HCT116 (cell line): ENCODE data around the gene HEG1. TPM values are rescaled to one million over a fixed set of nuclear protein-coding genes. Genes with fewer than 3 reads are reported as not detected.

Experiments used
- ATAC-seq: fragments of 200-7000 bp; cut with Tn5 transposase; 2 replicates; pipeline ENCODE4 v1.9.1; 2020; ENCODE audit warnings: mild to moderate bottlenecking, moderate library complexity
- BruUV-seq: library from RNA; stranded (reverse); fragments of 400-500 nt; replicated peaks from 2 replicates; lab custom pipeline; 2021; lab: Mats Ljungman, UMichigan
- CTCF ChIA-PET: fragments of 300-600 bp; sonication (Branson Sonifier 250); formaldehyde crosslinking; loops from one replicate; lab custom pipeline; 2021; ENCODE audit warnings: antibody characterized with exemption; lab: Charles Lee
- POLR2A ChIA-PET: fragments of 300-600, 350-600 bp; sonication (Branson Sonifier 250); formaldehyde crosslinking; loops from one replicate; lab custom pipeline; 2021; ENCODE audit warnings: antibody characterized with exemption; lab: Charles Lee
- RAD21 ChIA-PET, 2 experiments: fragments of 300-600 bp; sonication (Branson Sonifier 250); formaldehyde crosslinking; loops; one replicate each; lab custom pipeline; 2023; ENCODE audit warnings: low total read pairs in 2 of 2; ENCODE audit not compliant: uncharacterized antibody in 2 of 2, unreplicated experiment in 2 of 2, low non-redundant PET in 1 of 2; lab: Charles Lee
- DNase-seq: peaks from one replicate; pipeline ENCODE4 v3.0.0-alpha.2; 2010; ENCODE audit warnings: low read depth, low spot score
- H2AFZ ChIP-seq: fragments of 200-600 bp; shearing (Covaris generic), sonication (generic); 2 replicates; pipeline ENCODE4 v1.6.1; 2017; ENCODE audit warnings: low read depth, mixed run types, mixed read lengths, antibody characterized with exemption, low read length; ENCODE audit not compliant: poor library complexity, severe bottlenecking
- H3K27ac ChIP-seq: 2 replicates; pipeline ENCODE4 v1.5.1; 2012; ENCODE audit warnings: low read depth, low read length
- H3K27me3 ChIP-seq: fragments of 200-600 bp; sonication (generic); 2 replicates; pipeline ENCODE4 v1.6.1; 2016; ENCODE audit warnings: mixed run types, low read length, mixed read lengths; ENCODE audit not compliant: insufficient read depth
- H3K36me3 ChIP-seq, 2 experiments: fragments of 200-500 bp in 1 of 2; fragments of 200-600 bp in 1 of 2; sonication (Bioruptor generic) in 1 of 2; sonication (generic) in 1 of 2; 2 replicates each; pipeline versions ENCODE4 v1.5.1 to v1.6.1; 2014 to 2016; ENCODE audit warnings: low read length in 2 of 2, inconsistent platforms in 1 of 2, mixed read lengths in 1 of 2, mixed run types in 1 of 2; ENCODE audit not compliant: insufficient read depth in 2 of 2, control insufficient read depth in 1 of 2
- H3K4me1 ChIP-seq, 2 experiments: fragments of 200-600 bp in 1 of 2; sonication (generic) in 1 of 2; 2 replicates each; pipeline versions ENCODE4 v1.5.1 to v1.6.1; 2012 to 2017; ENCODE audit warnings: low read length in 2 of 2, inconsistent platforms in 1 of 2, mild to moderate bottlenecking in 1 of 2, mixed read lengths in 1 of 2, mixed run types in 1 of 2, moderate library complexity in 1 of 2; ENCODE audit not compliant: insufficient read depth in 2 of 2, control insufficient read depth in 1 of 2
- H3K4me2 ChIP-seq: fragments of 200-600 bp; sonication (generic); 2 replicates; pipeline ENCODE4 v1.6.1; 2017; ENCODE audit warnings: mixed run types, low read length, mixed read lengths
- H3K4me3 ChIP-seq, 2 experiments: fragments of 200-600 bp in 1 of 2; sonication (generic) in 1 of 2; replicated peaks in 1 of 2; 2 replicates each; pipeline ENCODE4 v1.5.1; 2011 to 2016; ENCODE audit warnings: low read length in 2 of 2, control low read depth in 1 of 2, low read depth in 1 of 2, mild to moderate bottlenecking in 1 of 2, mixed read lengths in 1 of 2, mixed run types in 1 of 2
- H3K79me2 ChIP-seq: fragments of 200-600 bp; sonication (generic); 2 replicates; pipeline ENCODE4 v1.6.1; 2017; ENCODE audit warnings: mild to moderate bottlenecking, mixed run types, low read length, moderate library complexity, mixed read lengths; ENCODE audit not compliant: insufficient read depth
- H3K9ac ChIP-seq: fragments of 200-600 bp; sonication (generic); 2 replicates; pipeline ENCODE4 v1.6.1; 2016; ENCODE audit warnings: low read length, mixed read lengths
- H3K9me2 ChIP-seq: fragments of 200-600 bp; sonication (generic), shearing (Covaris generic); 2 replicates; pipeline ENCODE4 v1.6.1; 2017; ENCODE audit warnings: mixed run types, mild to moderate bottlenecking, moderate library complexity; ENCODE audit not compliant: insufficient read depth
- H3K9me3 ChIP-seq, 2 experiments: fragments of 200-500 bp in 1 of 2; fragments of 200-600 bp in 1 of 2; sonication (Bioruptor generic) in 1 of 2; sonication (generic) in 1 of 2; 2 replicates each; pipeline ENCODE4 v1.6.1; 2014 to 2017; ENCODE audit warnings: low read length in 2 of 2, mixed read lengths in 2 of 2, inconsistent platforms in 1 of 2, low read depth in 1 of 2, mild to moderate bottlenecking in 1 of 2, mixed run types in 1 of 2, moderate library complexity in 1 of 2; ENCODE audit not compliant: control insufficient read depth in 1 of 2, insufficient read depth in 1 of 2
- H4K20me1 ChIP-seq: fragments of 200-600 bp; sonication (generic), shearing (Covaris generic); 2 replicates; pipeline ENCODE4 v1.6.1; 2017; ENCODE audit warnings: mixed run types, mild to moderate bottlenecking, moderate library complexity; ENCODE audit not compliant: insufficient read depth
- CBX3 ChIP-seq: IDR thresholded peaks from 2 replicates; pipeline ENCODE4 v1.6.1; 2012; ENCODE audit warnings: low read depth
- CEBPB ChIP-seq: IDR thresholded peaks from 2 replicates; pipeline ENCODE4 v1.6.1; 2012; ENCODE audit warnings: low read depth
- EGR1 ChIP-seq: IDR thresholded peaks from 2 replicates; pipeline ENCODE4 v1.6.1; 2012; ENCODE audit warnings: low read depth
- EZH2phosphoT487 ChIP-seq: fragments of 200-600 bp; IDR thresholded peaks from 2 replicates; pipeline ENCODE4 v1.6.1; 2018; ENCODE audit warnings: antibody characterized with exemption, borderline replicate concordance
- FOSL1 ChIP-seq: IDR thresholded peaks from 2 replicates; pipeline ENCODE4 v1.6.1; 2012; ENCODE audit warnings: low read depth
- JUND ChIP-seq: IDR thresholded peaks from 2 replicates; pipeline ENCODE4 v1.6.1; 2012
- POLR2A ChIP-seq: IDR thresholded peaks from 2 replicates; pipeline ENCODE4 v1.7.0; 2011; ENCODE audit warnings: borderline replicate concordance; ENCODE audit not compliant: insufficient read depth, insufficient read length; ENCODE audit errors: extremely low read depth
- POLR2AphosphoS5 ChIP-seq: IDR thresholded peaks from 2 replicates; pipeline ENCODE4 v1.6.1; 2011; ENCODE audit warnings: mild to moderate bottlenecking, low read depth, low read length, moderate library complexity
- RAD21 ChIP-seq: IDR thresholded peaks from 2 replicates; pipeline ENCODE4 v1.6.1; 2012; ENCODE audit warnings: low read depth, mild to moderate bottlenecking
- SIN3A ChIP-seq: IDR thresholded peaks from 2 replicates; pipeline ENCODE4 v1.6.1; 2012; ENCODE audit warnings: low read depth
- SP1 ChIP-seq: IDR thresholded peaks from 2 replicates; pipeline ENCODE4 v1.6.1; 2012; ENCODE audit warnings: low read depth
- TCF7L2 ChIP-seq: IDR thresholded peaks from 2 replicates; pipeline ENCODE4 v1.7.0; 2011; ENCODE audit warnings: borderline replicate concordance, inconsistent platforms; ENCODE audit not compliant: insufficient read depth, insufficient read length; ENCODE audit errors: extremely low read depth
- YY1 ChIP-seq: IDR thresholded peaks from 2 replicates; pipeline ENCODE4 v1.6.1; 2011; ENCODE audit warnings: low read length, low read depth, moderate library complexity, mild to moderate bottlenecking; ENCODE audit not compliant: insufficient replicate concordance; ENCODE audit errors: extremely low read depth
- ZBTB33 ChIP-seq: IDR thresholded peaks from 2 replicates; pipeline ENCODE4 v1.6.1; 2011; ENCODE audit warnings: mild to moderate bottlenecking, low read length, moderate library complexity; ENCODE audit not compliant: insufficient replicate concordance; ENCODE audit errors: extremely low read depth
- ZFX ChIP-seq: fragments of 450-650 bp; IDR thresholded peaks from 2 replicates; pipeline ENCODE4 v1.6.1; 2017
- intact Hi-C: fragments of 100-400 bp; cut with micrococcal nuclease; formaldehyde crosslinking; loops from 2 replicates; pipeline ENCODE4 v1.10.0; 2022
- total RNA-seq: library from RNA; stranded (reverse); gene quantifications from one replicate; pipeline ENCODE4 v1.2.1, GENCODE V29; 2021; ENCODE audit not compliant: unreplicated experiment
- TF ChIP-seq, protein P1 (sequence below), 3 experiments: fragments of 200-600 bp in 1 of 3; sonication (generic) in 1 of 3; IDR thresholded peaks in 2 of 3; conservative IDR thresholded peaks in 1 of 3; 2 replicates each; pipeline ENCODE4 v1.5.1; 2012 to 2017; ENCODE audit warnings: low read depth in 2 of 3, low read length in 2 of 3, antibody characterized with exemption in 1 of 3, borderline replicate concordance in 1 of 3, control low read depth in 1 of 3, mild to moderate bottlenecking in 1 of 3, mixed read lengths in 1 of 3, mixed run types in 1 of 3, moderate library complexity in 1 of 3; ENCODE audit not compliant: insufficient read depth in 1 of 3
- TF ChIP-seq, protein P2 (sequence below): IDR thresholded peaks from 2 replicates; pipeline ENCODE4 v1.6.1; 2012
- TF ChIP-seq, protein P3 (sequence below): IDR thresholded peaks from 2 replicates; pipeline ENCODE4 v1.6.1; 2012

Gene HEG1
- total RNA-seq, 1 experiment from 2014 or later: 2.6 TPM

DNA sequence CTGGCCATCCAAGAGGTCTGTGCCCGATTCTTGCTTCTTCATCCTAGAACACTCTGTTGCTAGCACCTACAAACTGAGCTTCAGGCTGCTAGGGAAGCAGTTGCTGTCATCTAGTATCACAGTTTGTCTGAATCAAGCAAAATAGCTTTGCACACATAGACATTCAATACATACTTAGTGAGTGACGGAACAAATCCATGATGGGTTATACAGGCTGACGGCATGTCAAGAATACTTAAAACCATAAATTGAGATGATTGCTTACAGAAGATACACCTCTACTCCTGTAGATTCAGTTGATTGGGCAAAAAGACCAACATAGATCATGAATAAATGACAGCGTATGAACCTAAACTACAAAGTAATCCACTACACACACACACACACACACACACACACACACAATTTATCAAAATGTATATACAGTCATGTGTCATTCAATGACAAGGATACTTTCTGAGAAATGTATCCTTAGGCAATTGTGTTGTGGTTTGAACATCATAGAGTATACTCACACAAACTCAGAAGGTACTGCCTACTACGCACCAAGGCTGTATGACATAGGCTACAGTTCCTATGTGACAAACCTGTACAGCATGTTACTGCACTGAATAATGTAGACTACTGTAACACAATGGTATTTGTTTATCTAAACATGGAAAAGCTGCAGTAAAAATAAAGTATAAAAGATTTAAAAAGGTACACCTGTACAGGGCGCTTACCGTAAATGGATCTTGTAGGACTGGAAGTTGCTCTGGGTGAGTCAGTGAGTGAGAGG, 14.4 kb upstream of the HEG1 start:
- TF ChIP-seq FOSL1 (no peak), SP1 (no peak), TCF7L2 (no peak), POLR2A (no peak), JUND (no peak), RAD21 (no peak), EZH2phosphoT487 (no peak), CBX3 (no peak), EGR1 (no peak), ZBTB33 (no peak), SIN3A (no peak), CEBPB (no peak), POLR2AphosphoS5 (no peak), YY1 (no peak), ZFX (no peak)
- TF ChIP-seq, protein P1, sequence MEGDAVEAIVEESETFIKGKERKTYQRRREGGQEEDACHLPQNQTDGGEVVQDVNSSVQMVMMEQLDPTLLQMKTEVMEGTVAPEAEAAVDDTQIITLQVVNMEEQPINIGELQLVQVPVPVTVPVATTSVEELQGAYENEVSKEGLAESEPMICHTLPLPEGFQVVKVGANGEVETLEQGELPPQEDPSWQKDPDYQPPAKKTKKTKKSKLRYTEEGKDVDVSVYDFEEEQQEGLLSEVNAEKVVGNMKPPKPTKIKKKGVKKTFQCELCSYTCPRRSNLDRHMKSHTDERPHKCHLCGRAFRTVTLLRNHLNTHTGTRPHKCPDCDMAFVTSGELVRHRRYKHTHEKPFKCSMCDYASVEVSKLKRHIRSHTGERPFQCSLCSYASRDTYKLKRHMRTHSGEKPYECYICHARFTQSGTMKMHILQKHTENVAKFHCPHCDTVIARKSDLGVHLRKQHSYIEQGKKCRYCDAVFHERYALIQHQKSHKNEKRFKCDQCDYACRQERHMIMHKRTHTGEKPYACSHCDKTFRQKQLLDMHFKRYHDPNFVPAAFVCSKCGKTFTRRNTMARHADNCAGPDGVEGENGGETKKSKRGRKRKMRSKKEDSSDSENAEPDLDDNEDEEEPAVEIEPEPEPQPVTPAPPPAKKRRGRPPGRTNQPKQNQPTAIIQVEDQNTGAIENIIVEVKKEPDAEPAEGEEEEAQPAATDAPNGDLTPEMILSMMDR (IDR thresholded peaks at IDR 0.05 in 2 of 3, conservative IDR thresholded peaks at IDR 0.05 in 1 of 3; ENCODE audit: borderline replicate concordance in 1 of 3, insufficient read depth in 1 of 3, low read depth in 2 of 3, low read length in 2 of 3): no peak
- TF ChIP-seq, protein P2, sequence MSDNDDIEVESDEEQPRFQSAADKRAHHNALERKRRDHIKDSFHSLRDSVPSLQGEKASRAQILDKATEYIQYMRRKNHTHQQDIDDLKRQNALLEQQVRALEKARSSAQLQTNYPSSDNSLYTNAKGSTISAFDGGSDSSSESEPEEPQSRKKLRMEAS: no peak
- TF ChIP-seq, protein P3, sequence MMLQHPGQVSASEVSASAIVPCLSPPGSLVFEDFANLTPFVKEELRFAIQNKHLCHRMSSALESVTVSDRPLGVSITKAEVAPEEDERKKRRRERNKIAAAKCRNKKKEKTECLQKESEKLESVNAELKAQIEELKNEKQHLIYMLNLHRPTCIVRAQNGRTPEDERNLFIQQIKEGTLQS: no peak
- TF ChIP-seq, all 23 proteins: peak for 0
- intact Hi-C loops: no loop called here
- Histone ChIP-seq H3K9ac (no peak overlapping the region), H2AFZ (no peak overlapping the region), H3K27ac (no peak overlapping the region), H3K36me3 (no peaks in the 10 kb centered on the region), H3K9me3 (no peaks in the 10 kb centered on the region), H3K27me3 (no peaks in the 10 kb centered on the region), H3K4me1 (no peaks in the 10 kb centered on the region), H3K9me2 (no peaks in the 10 kb centered on the region), H4K20me1 (no peaks in the 10 kb centered on the region), H3K4me3 (no peak overlapping the region), H3K79me2 (no peaks in the 10 kb centered on the region), H3K4me2 (no peak overlapping the region)
- no TSS peak for BruUV-seq
- CTCF ChIA-PET: no interaction called here
- DNase-seq: no peak
- RAD21 ChIA-PET: no interaction called here
- no peak for ATAC-seq
- POLR2A ChIA-PET: no interaction called here
